ENCODE data around the gene CALML5.

CALML5 gene, protein sequence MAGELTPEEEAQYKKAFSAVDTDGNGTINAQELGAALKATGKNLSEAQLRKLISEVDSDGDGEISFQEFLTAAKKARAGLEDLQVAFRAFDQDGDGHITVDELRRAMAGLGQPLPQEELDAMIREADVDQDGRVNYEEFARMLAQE

GRCh38 chr10:5499493-5500140 is at the start of gene CALML5:
Gene CALML5, minus strand, starts transcription at chr10:5499570. Its CDS starts 132 bp downstream, at chr10:5499438.
- no peak for TF ChIP-seq CTCF (IDR thresholded peaks at IDR 0.05; ENCODE audit: low read depth, low read length, missing control alignments)
- H3K4me3 ChIP-seq (replicated peaks; ENCODE audit: low read depth, low read length), result no peak within 1 kb of the TSS
- no peak for DNase-seq (ENCODE audit: extremely low read depth, low read depth)

DNA sequence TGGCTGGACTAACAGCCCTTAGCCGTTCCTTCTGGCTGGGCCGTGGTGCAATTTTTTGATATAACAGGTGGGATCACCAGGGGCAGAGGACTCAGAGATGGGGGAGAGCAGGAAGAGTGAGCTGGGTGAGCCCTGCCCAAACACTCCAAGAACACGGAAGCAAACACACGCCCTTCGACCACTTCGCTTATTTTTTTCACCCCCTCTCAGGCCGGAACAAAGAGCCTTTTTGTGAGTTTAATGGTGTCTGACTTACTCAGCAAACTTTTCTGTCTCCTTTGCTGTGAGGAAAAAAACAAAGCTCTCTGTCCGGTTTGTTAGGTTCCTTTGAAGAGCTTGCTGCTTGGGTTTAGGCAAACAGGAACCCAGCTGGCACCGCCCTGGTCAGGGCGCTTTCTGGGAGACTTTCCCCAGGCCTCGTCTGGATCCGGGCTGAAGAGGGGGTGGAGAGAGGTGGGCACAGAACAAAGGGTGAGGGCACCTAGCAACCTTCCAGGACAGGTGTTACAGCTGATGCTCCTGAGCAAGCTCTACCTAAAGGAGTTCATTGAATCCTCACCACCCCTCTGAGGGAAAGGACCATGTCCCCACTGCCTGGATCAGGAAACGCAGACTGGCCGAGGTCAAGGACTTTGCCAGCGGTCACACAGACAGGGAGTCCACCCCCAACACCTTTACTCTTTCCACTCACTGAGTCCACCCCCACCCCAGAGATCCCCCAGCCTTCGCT is 48.7 kb upstream of the CALML5 start:
- no peak for TF ChIP-seq CTCF (IDR thresholded peaks at IDR 0.05; ENCODE audit: low read depth, low read length, missing control alignments)
- no peak for DNase-seq (ENCODE audit: extremely low read depth, low read depth)
- H3K4me3 ChIP-seq (replicated peaks; ENCODE audit: low read depth, low read length), result no peak overlapping the region; the same call in 1 of the 2 replicates

GRCh38 chr10:5547681-5547930 is 48.2 kb upstream of the CALML5 start:
- no peak overlapping the region; the same call in 1 of the 2 replicates for H3K4me3 ChIP-seq (replicated peaks; ENCODE audit: low read depth, low read length)
- DNase-seq (ENCODE audit: extremely low read depth, low read depth), result no peak
- TF ChIP-seq CTCF (IDR thresholded peaks at IDR 0.05; ENCODE audit: low read depth, low read length, missing control alignments), result no peak

GRCh38 chr10:5546891-5547680 is 47.7 kb upstream of the CALML5 start:
- no peak for DNase-seq (ENCODE audit: extremely low read depth, low read depth)
- TF ChIP-seq CTCF (IDR thresholded peaks at IDR 0.05; ENCODE audit: low read depth, low read length, missing control alignments), result no peak
- H3K4me3 ChIP-seq (replicated peaks; ENCODE audit: low read depth, low read length), result no peak overlapping the region

DNA sequence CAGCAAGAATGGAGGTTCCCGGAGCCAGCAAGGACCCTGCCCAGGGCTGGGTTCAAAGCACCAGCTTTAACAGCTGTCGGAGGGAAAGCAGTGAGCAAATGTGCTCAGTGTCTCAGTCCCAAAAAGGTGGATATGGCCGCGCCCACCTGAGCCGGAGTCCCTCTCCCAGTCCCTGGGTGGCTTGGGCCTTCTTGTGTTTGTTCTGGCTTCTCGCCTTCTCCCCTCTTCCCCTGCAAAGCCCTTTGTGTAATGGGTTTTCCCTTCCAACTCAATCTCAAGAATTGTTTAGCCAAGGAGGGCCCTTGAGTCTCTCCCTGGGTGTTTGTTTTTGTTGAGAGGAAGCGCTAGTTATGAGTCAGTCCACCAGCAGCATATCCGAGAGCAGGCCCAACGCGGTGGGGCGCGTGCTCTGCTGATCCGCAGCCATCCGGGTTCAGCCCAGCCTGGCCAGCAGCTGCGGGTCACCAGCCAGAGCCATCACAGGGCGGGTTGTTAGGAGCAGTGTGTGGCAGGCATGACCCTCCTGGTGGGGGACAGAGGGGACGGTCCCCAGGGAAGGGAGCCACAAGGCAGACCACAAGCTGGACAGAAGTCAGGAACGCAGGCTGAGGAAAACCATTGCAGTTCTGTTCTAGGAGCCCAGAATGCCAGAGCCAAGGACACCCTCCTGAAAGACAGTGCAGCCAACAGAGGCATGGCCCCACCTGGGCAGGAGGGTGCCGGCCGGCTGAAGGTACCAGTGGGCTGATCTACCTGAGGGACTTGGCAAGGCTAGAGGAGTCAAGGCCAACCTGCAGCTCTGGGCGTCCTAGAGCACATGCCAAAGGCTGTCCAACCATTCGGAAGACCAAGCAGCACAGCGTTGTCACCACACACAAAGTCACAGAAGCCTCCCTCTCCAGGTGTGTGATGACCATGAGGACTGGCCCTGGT is 46.7 kb upstream of the CALML5 start:
- TF ChIP-seq CTCF (IDR thresholded peaks at IDR 0.05; ENCODE audit: low read depth, low read length, missing control alignments), result no peak
- no peak for DNase-seq (ENCODE audit: extremely low read depth, low read depth)
- H3K4me3 ChIP-seq (replicated peaks; ENCODE audit: low read depth, low read length), result no peak overlapping the region

- TF ChIP-seq CTCF (IDR thresholded peaks at IDR 0.05; ENCODE audit: low read depth, low read length, missing control alignments), result no peak
- DNase-seq (ENCODE audit: extremely low read depth, low read depth), result no peak
- no peak overlapping the region for H3K4me3 ChIP-seq (replicated peaks; ENCODE audit: low read depth, low read length)
These were observed 46.0 kb upstream of the CALML5 start for GRCh38 chr10:5545426-5545777.
